NB4 (cell line): ENCODE data around the gene RNF141.

Experiments used
- MYC ChIP-seq: IDR thresholded peaks from 2 replicates; pipeline ENCODE4 v1.6.1; 2011; ENCODE audit warnings: low read depth, low read length
- POLR2A ChIP-seq: IDR thresholded peaks from 2 replicates; pipeline ENCODE4 v1.6.1; 2011; ENCODE audit warnings: mild to moderate bottlenecking; ENCODE audit not compliant: insufficient read length; ENCODE audit errors: extremely low read depth
- TF ChIP-seq, protein P1 (sequence below): IDR thresholded peaks from one replicate; pipeline ENCODE4 v1.5.1; 2012; ENCODE audit warnings: low read depth, low read length
- TF ChIP-seq, protein P2 (sequence below): IDR thresholded peaks from 2 replicates; pipeline ENCODE4 v1.6.1; 2011; ENCODE audit warnings: low read depth, low read length

DNA sequence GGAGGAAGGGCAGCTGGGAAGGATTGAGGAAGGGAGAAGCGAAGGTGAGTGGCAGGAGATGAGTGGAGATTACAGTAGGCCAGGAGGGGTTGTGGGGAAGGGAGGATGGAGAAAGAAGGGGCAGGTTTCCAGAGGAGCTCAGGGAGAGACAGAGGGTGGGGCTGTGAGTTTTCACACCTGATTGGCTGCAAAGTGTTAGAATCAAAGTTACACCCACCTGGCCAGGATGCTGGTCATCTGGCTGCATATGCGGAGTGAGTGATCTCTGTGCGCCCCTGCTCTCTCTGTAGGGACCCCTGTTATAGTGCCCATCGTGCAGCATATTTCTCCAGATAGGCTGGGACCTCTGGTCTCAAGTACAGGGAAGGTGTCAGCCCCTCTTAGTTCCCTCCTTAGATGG is 67.6 kb downstream of the RNF141 start:
- TF ChIP-seq MYC (no peak), POLR2A (no peak)
- TF ChIP-seq, protein P1, sequence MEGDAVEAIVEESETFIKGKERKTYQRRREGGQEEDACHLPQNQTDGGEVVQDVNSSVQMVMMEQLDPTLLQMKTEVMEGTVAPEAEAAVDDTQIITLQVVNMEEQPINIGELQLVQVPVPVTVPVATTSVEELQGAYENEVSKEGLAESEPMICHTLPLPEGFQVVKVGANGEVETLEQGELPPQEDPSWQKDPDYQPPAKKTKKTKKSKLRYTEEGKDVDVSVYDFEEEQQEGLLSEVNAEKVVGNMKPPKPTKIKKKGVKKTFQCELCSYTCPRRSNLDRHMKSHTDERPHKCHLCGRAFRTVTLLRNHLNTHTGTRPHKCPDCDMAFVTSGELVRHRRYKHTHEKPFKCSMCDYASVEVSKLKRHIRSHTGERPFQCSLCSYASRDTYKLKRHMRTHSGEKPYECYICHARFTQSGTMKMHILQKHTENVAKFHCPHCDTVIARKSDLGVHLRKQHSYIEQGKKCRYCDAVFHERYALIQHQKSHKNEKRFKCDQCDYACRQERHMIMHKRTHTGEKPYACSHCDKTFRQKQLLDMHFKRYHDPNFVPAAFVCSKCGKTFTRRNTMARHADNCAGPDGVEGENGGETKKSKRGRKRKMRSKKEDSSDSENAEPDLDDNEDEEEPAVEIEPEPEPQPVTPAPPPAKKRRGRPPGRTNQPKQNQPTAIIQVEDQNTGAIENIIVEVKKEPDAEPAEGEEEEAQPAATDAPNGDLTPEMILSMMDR, result no peak
- TF ChIP-seq, protein P2, sequence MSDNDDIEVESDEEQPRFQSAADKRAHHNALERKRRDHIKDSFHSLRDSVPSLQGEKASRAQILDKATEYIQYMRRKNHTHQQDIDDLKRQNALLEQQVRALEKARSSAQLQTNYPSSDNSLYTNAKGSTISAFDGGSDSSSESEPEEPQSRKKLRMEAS, result no peak
